Measurements from ENCODE around the gene GNG14.
"Not testable (repeated sequence)": the region's sequence is repeated elsewhere in the genome, so short reads cannot be mapped to it uniquely, and the experiment has no call there.

Gene GNG14

GRCh38 chr19:12667731-12668302 lies 20.0 kb upstream of the GNG14 start:
- DNase-seq = no peak

- no peak for DNase-seq
Observed at GRCh38 chr19:12668346-12668745, 19.5 kb upstream of the GNG14 start.

- peak; percentile 33 for DNase-seq
Observed at GRCh38 chr19:12668932-12669269, 18.9 kb upstream of the GNG14 start.

- DNase-seq = peak; percentile 81
Observed at GRCh38 chr19:12669270-12670158, 18.3 kb upstream of the GNG14 start.

- no peak for DNase-seq
Observed at GRCh38 chr19:12670159-12670928, 17.5 kb upstream of the GNG14 start.

- DNase-seq = no peak
Observed at GRCh38 chr19:12672744-12673143, 15.1 kb upstream of the GNG14 start.

- DNase-seq = no peak
Observed at GRCh38 chr19:12675399-12675798, 12.4 kb upstream of the GNG14 start.

GRCh38 chr19:12675940-12676339 lies 11.9 kb upstream of the GNG14 start:
- no peak for DNase-seq

- peak; percentile 66 for DNase-seq
Observed at GRCh38 chr19:12676384-12676792, 11.4 kb upstream of the GNG14 start.

- no peak for DNase-seq
Observed at GRCh38 chr19:12676928-12677327, 10.9 kb upstream of the GNG14 start.

GRCh38 chr19:12678039-12678438 lies 9.8 kb upstream of the GNG14 start:
- DNase-seq = not testable (repeated sequence)

- no peak for DNase-seq
Observed at GRCh38 chr19:12680034-12680433, 7.8 kb upstream of the GNG14 start.

GRCh38 chr19:12681074-12681987 lies 6.5 kb upstream of the GNG14 start, which contains the start of gene DHPS:
DHPS (minus strand) TSS chr19:12681880; CDS start chr19:12681766, 114 bp downstream.
- DNase-seq = peak; percentile 99

- no peak for DNase-seq
Observed at GRCh38 chr19:12685831-12686230, 2.0 kb upstream of the GNG14 start.

- no peak for DNase-seq
Observed at GRCh38 chr19:12689012-12689411, 1.2 kb downstream of the GNG14 start.

GRCh38 chr19:12689581-12690216 lies 1.9 kb downstream of the GNG14 start:
- DNase-seq = no peak

- no peak for DNase-seq
Observed at GRCh38 chr19:12692960-12693359, 5.2 kb downstream of the GNG14 start.

GRCh38 chr19:12694641-12695040 lies 6.8 kb downstream of the GNG14 start:
- DNase-seq = no peak

GRCh38 chr19:12695096-12695495 lies 7.3 kb downstream of the GNG14 start:
- no peak for DNase-seq

GRCh38 chr19:12695514-12695913 lies 7.7 kb downstream of the GNG14 start:
- no peak for DNase-seq

GRCh38 chr19:12695997-12696365 lies 8.2 kb downstream of the GNG14 start:
- DNase-seq = no peak

All from fibroblast of skin of right quadriceps (primary cell).